GM19240 (cell line): ENCODE results near the gene JAK1.
"Not testable (repeated sequence)": the region's sequence is repeated elsewhere in the genome, so short reads cannot be mapped to it uniquely, and the experiment has no call there.

Experiments
- DNase-seq: peaks from one replicate; pipeline ENCODE4 v3.0.0; 2011; ENCODE audit warnings: low spot score; ENCODE audit not compliant: insufficient read length

JAK1 gene

GRCh38 chr1:64950284-64950809 is 16.0 kb downstream of the JAK1 start:
- DNase-seq = no peak

GRCh38 chr1:64948905-64949833 is 17.2 kb downstream of the JAK1 start:
- no peak for DNase-seq

GRCh38 chr1:64948216-64948615 is 18.1 kb downstream of the JAK1 start:
- no peak for DNase-seq

- DNase-seq = no peak
These were observed 19.4 kb downstream of the JAK1 start for GRCh38 chr1:64946916-64947315.

- no peak for DNase-seq
These were observed 21.4 kb downstream of the JAK1 start for GRCh38 chr1:64944913-64945312.

- no peak for DNase-seq
These were observed 23.7 kb downstream of the JAK1 start for GRCh38 chr1:64942675-64943074.

- no peak for DNase-seq
These were observed 24.2 kb downstream of the JAK1 start for GRCh38 chr1:64942118-64942517.

- no peak for DNase-seq
These were observed 24.8 kb downstream of the JAK1 start for GRCh38 chr1:64941461-64942117.

GRCh38 chr1:64940025-64940424 is 26.3 kb downstream of the JAK1 start:
- no peak for DNase-seq

GRCh38 chr1:64938991-64939390 is 27.4 kb downstream of the JAK1 start:
- no peak for DNase-seq

GRCh38 chr1:64936956-64937355 is 29.4 kb downstream of the JAK1 start:
- DNase-seq = no peak

- no peak for DNase-seq
These were observed 30.7 kb downstream of the JAK1 start for GRCh38 chr1:64935551-64936155.

GRCh38 chr1:64934878-64935275 is 31.5 kb downstream of the JAK1 start:
- no peak for DNase-seq

GRCh38 chr1:64934115-64934877 is 32.1 kb downstream of the JAK1 start:
- DNase-seq = no peak

GRCh38 chr1:64933296-64934070 is 32.9 kb downstream of the JAK1 start:
- DNase-seq = no peak

GRCh38 chr1:64932962-64933295 is 33.4 kb downstream of the JAK1 start:
- no peak for DNase-seq

GRCh38 chr1:64930640-64931039 is 35.7 kb downstream of the JAK1 start:
- DNase-seq = not testable (repeated sequence)

GRCh38 chr1:64929221-64929620 is 37.1 kb downstream of the JAK1 start:
- DNase-seq = no peak

- no peak for DNase-seq
These were observed 38.0 kb downstream of the JAK1 start for GRCh38 chr1:64928325-64928724.

- DNase-seq = no peak
These were observed 40.8 kb downstream of the JAK1 start for GRCh38 chr1:64925594-64925993.

GRCh38 chr1:64923294-64923718 is 43.0 kb downstream of the JAK1 start:
- DNase-seq = no peak
